Measurements from ENCODE around the gene PGA5. TPM values are rescaled to one million over a fixed set of nuclear protein-coding genes. Genes with fewer than 3 reads are reported as not detected.

Gene PGA5
- total RNA-seq, 2 donors from 2014 or later, result not detected

Other genes starting within 250 kb of the PGA5 start
- 10 to 100 TPM in 1 of 2 donors, 1 to 10 TPM in 1; 2.7 to 16.5 TPM for gene CD5, start 138.7 kb upstream of the PGA5 start, total RNA-seq
- gene VPS37C, start 79.7 kb upstream of the PGA5 start, total RNA-seq, result 10 to 100 TPM in 1 of 2 donors, 1 to 10 TPM in 1; 9.7 to 13.3 TPM
- not detected for gene PGA3, start 37.7 kb upstream of the PGA5 start, total RNA-seq
- not detected for gene PGA4, start 18.8 kb upstream of the PGA5 start, total RNA-seq
- 1 to 10 TPM; 2.1 to 3.3 TPM for gene VWCE, start 54.1 kb downstream of the PGA5 start, total RNA-seq
- 100 to 1,000 TPM; 241 to 276 TPM for gene DDB1, start 91.9 kb downstream of the PGA5 start, total RNA-seq
- 10 to 100 TPM; 18.9 to 38.9 TPM for gene TKFC, start 92.1 kb downstream of the PGA5 start, total RNA-seq
- 100 to 1,000 TPM in 1 of 2 donors, 10 to 100 TPM in 1; 33.0 to 112 TPM for gene CYB561A3, start 120.7 kb downstream of the PGA5 start, total RNA-seq
- 100 to 1,000 TPM in 1 of 2 donors, 10 to 100 TPM in 1; 56.1 to 107 TPM for gene TMEM138, start 121.2 kb downstream of the PGA5 start, total RNA-seq
- 10 to 100 TPM; 17.7 to 18.2 TPM for gene TMEM216, start 151.4 kb downstream of the PGA5 start, total RNA-seq
- gene CPSF7, start 188.8 kb downstream of the PGA5 start, total RNA-seq, result 100 to 1,000 TPM; 101 to 132 TPM
- gene SDHAF2, start 188.9 kb downstream of the PGA5 start, total RNA-seq, result 10 to 100 TPM; 63.3 to 69.0 TPM

Measured in natural killer cell treated with Interleukin-12 subunit alpha and Interleukin-12 subunit beta and Interleukin-15 and Interleukin-18, amount 100 ng/mL, for 72 hours (primary cell).